Keratinocyte (primary cell): ENCODE data around the gene FOXP3. TPM values are rescaled to one million over a fixed set of nuclear protein-coding genes. Genes with fewer than 3 reads are reported as not detected.

Experiments
- DNase-seq: peaks from one replicate; pipeline ENCODE4 v3.0.0-alpha.2; 2011; ENCODE audit warnings: low read depth, missing footprints, low spot score
- FAIRE-seq: peaks from 2 replicates; lab custom pipeline; 2011; peaks lifted over from hg19 to GRCh38; lab: Jason Lieb, UNC
- H2AFZ ChIP-seq: 2 replicates; pipeline ENCODE4 v1.6.0; 2012; ENCODE audit warnings: low read length, control low read depth, inconsistent platforms; ENCODE audit not compliant: control insufficient read depth
- H3K27ac ChIP-seq: 2 replicates; pipeline ENCODE4 v1.5.1; 2011; ENCODE audit warnings: low read length; ENCODE audit not compliant: control insufficient read depth, insufficient read depth
- H3K27me3 ChIP-seq: 3 replicates; pipeline ENCODE4 v1.6.0; 2011; ENCODE audit warnings: low read length; ENCODE audit not compliant: control insufficient read depth, insufficient read depth; ENCODE audit errors: extremely low read depth
- H3K36me3 ChIP-seq, 2 experiments: 2 replicates in 1 of 2; 3 replicates in 1 of 2; pipeline ENCODE4 v1.5.1; 2011; ENCODE audit warnings: low read length in 2 of 2, mild to moderate bottlenecking in 1 of 2; ENCODE audit not compliant: control insufficient read depth in 2 of 2, insufficient read depth in 2 of 2; ENCODE audit errors: extremely low read depth in 1 of 2
- H3K4me1 ChIP-seq: 3 replicates; pipeline ENCODE4 v1.5.1; 2011; ENCODE audit warnings: low read length; ENCODE audit not compliant: control insufficient read depth, insufficient read depth; ENCODE audit errors: extremely low read depth
- H3K4me2 ChIP-seq: 3 replicates; pipeline ENCODE4 v1.6.0; 2011; ENCODE audit warnings: low read depth, low read length; ENCODE audit not compliant: control insufficient read depth, insufficient read depth; ENCODE audit errors: extremely low read depth
- H3K4me3 ChIP-seq, 3 experiments: fragments of 200-600 bp in 1 of 3; sonication (generic) in 1 of 3; 2 replicates in 2 of 3; 3 replicates in 1 of 3; pipeline ENCODE4 v1.5.1; 2011 to 2016; ENCODE audit warnings: low read length in 3 of 3, mild to moderate bottlenecking in 3 of 3, control low read depth in 2 of 3, inconsistent platforms in 1 of 3, low read depth in 1 of 3, mixed read lengths in 1 of 3, mixed run types in 1 of 3, moderate library complexity in 1 of 3; ENCODE audit not compliant: control insufficient read depth in 2 of 3, insufficient read depth in 2 of 3; ENCODE audit errors: extremely low read depth in 1 of 3
- H3K79me2 ChIP-seq: 2 replicates; pipeline ENCODE4 v1.6.0; 2012; ENCODE audit warnings: low read length; ENCODE audit not compliant: control insufficient read depth, insufficient read depth
- H3K9ac ChIP-seq: 3 replicates; pipeline ENCODE4 v1.6.0; 2011; ENCODE audit warnings: low read length; ENCODE audit not compliant: control insufficient read depth, insufficient read depth; ENCODE audit errors: extremely low read depth
- H3K9me1 ChIP-seq: 3 replicates; pipeline ENCODE4 v1.6.0; 2011; ENCODE audit warnings: low read length; ENCODE audit not compliant: control insufficient read depth, insufficient read depth; ENCODE audit errors: extremely low read depth
- H3K9me3 ChIP-seq: 2 replicates; pipeline ENCODE4 v1.5.1; 2012; ENCODE audit warnings: low read depth, low read length; ENCODE audit not compliant: control insufficient read depth
- H4K20me1 ChIP-seq: 3 replicates; pipeline ENCODE4 v1.6.0; 2011; ENCODE audit warnings: low read length; ENCODE audit not compliant: control insufficient read depth, insufficient read depth; ENCODE audit errors: extremely low read depth
- CTCF ChIP-seq, 3 experiments: IDR thresholded peaks in 1 of 3; conservative IDR thresholded peaks in 1 of 3; optimal IDR thresholded peaks in 1 of 3; 2 replicates in 2 of 3; 3 replicates in 1 of 3; pipeline versions ENCODE3 to v1.5.1; 2011; ENCODE audit warnings: low read length in 3 of 3, mild to moderate bottlenecking in 3 of 3, moderate library complexity in 2 of 3, control low read depth in 1 of 3, inconsistent platforms in 1 of 3; ENCODE audit not compliant: insufficient read depth in 2 of 3; ENCODE audit errors: extremely low read depth in 1 of 3
- EZH2 ChIP-seq: IDR thresholded peaks from one replicate; pipeline ENCODE4 v1.6.1; 2012; ENCODE audit warnings: inconsistent platforms, mild to moderate bottlenecking, low read length, moderate library complexity
- dilution Hi-C: fragments of 300-500 bp; cut with MboI; formaldehyde crosslinking; loops from one replicate; pipeline ENCODE4 v1.7.0; 2020; ENCODE audit warnings: low sequenced_read_pairs; ENCODE audit not compliant: extremely low pct_ligation_motif_present
- polyA plus RNA-seq, 5 experiments: library from polyadenylated mRNA; depleted of rRNA in 3 of 5; stranded (reverse) in 3 of 5; stranded (forward) in 1 of 5; unstranded in 1 of 5; fragments of >200 nt; gene quantifications; 1 replicate in 1 of 5; 2 replicates in 3 of 5; 3 replicates in 1 of 5; pipeline versions ENCODE4 v1.2.1 to v1.2.3, GENCODE V29; 2011 to 2012; ENCODE audit warnings: missing spikeins in 2 of 5, low read depth in 1 of 5, low replicate concordance in 1 of 5

FOXP3 gene
- polyA plus RNA-seq, 1 donor (not counting 4 experiments of a cell fraction or from before 2014, with no cell fraction given), result 0.05 TPM

- Histone ChIP-seq H3K4me3 (no peak overlapping the region), H3K27ac (no peak overlapping the region), H2AFZ (no peak overlapping the region), H3K27me3 (no peaks in the 10 kb centered on the region), H3K4me2 (no peak overlapping the region), H3K9me3 (no peaks in the 10 kb centered on the region), H3K4me1 (no peaks in the 10 kb centered on the region), H4K20me1 (no peaks in the 10 kb centered on the region), H3K9me1 (no peaks in the 10 kb centered on the region), H3K9ac (no peak overlapping the region), H3K79me2 (no peaks in the 10 kb centered on the region), H3K36me3 (no peaks in the 10 kb centered on the region)
- FAIRE-seq (no peak), DNase-seq (no peak)
- TF ChIP-seq CTCF (optimal IDR thresholded peaks at IDR 0.05 in 1 of 3, IDR thresholded peaks at IDR 0.05 in 1 of 3, conservative IDR thresholded peaks at IDR 0.05 in 1 of 3; ENCODE audit: extremely low read depth in 1 of 3, insufficient read depth in 2 of 3, low read length in 3 of 3), result no peak
- no peak for TF ChIP-seq EZH2
- dilution Hi-C loops, result no loop called here
Measured at GRCh38 chrX:49233887-49234555, 30.5 kb downstream of the FOXP3 start.

- Histone ChIP-seq H3K9ac (no peak within 1 kb of the TSS), H3K9me3 (no peaks in the 10 kb centered on the region), H4K20me1 (no peaks in the 10 kb centered on the region), H3K4me3 (no peak within 1 kb of the TSS), H2AFZ (no peak within 1 kb of the TSS), H3K36me3 (no peaks in the 10 kb centered on the region), H3K79me2 (no peaks in the 10 kb centered on the region), H3K4me2 (no peak within 1 kb of the TSS), H3K4me1 (no peaks in the 10 kb centered on the region), H3K9me1 (no peaks in the 10 kb centered on the region), H3K27me3 (no peaks in the 10 kb centered on the region), H3K27ac (no peak within 1 kb of the TSS)
- TF ChIP-seq EZH2, result no peak
- no peak for TF ChIP-seq CTCF (optimal IDR thresholded peaks at IDR 0.05 in 1 of 3, IDR thresholded peaks at IDR 0.05 in 1 of 3, conservative IDR thresholded peaks at IDR 0.05 in 1 of 3; ENCODE audit: extremely low read depth in 1 of 3, insufficient read depth in 2 of 3, low read length in 3 of 3)
- FAIRE-seq, result no peak
- dilution Hi-C loops, result no loop called here
- no peak for DNase-seq
Measured at GRCh38 chrX:49233176-49233575, 31.3 kb downstream of the FOXP3 start, which contains the start of gene CACNA1F. CACNA1F (minus strand) TSS chrX:49233340; CDS start chrX:49233309, 31 bp downstream.
